Thyroid gland (tissue), 4 donors: Measurements from ENCODE around the gene MACROD1.

ENCODE experiments used
- CTCF ChIP-seq, 6 experiments: fragments of 200-600 bp in 3 of 6; fragments of 450-650 bp in 3 of 6; sonication (generic) in 3 of 6; IDR thresholded peaks; one replicate each; pipeline ENCODE4 v1.5.1; 2016 to 2019; ENCODE audit warnings: antibody characterized with exemption in 6 of 6, mild to moderate bottlenecking in 2 of 6, inconsistent platforms in 1 of 6, moderate library complexity in 1 of 6
- POLR2A ChIP-seq, 2 donors: fragments of 450-650 bp; IDR thresholded peaks; one replicate each; pipeline ENCODE4 v1.6.1; 2017; ENCODE audit warnings: antibody characterized with exemption in 2 of 2, mild to moderate bottlenecking in 2 of 2, moderate library complexity in 1 of 2

GRCh38 chr11:64141081-64141783, 24.7 kb downstream of the MACROD1 start:
- TF ChIP-seq CTCF (IDR thresholded peaks at IDR 0.05) (no peak), POLR2A (IDR thresholded peaks at IDR 0.05) (no peak)
